NCI-H1930 (cell line): Measurements from ENCODE around the gene CTNND2.

Experiments
- DNase-seq, 2 experiments: peaks; one replicate each; lab custom pipeline; 2025; lab: John Stamatoyannopoulos, UW

The CTNND2 gene

DNA sequence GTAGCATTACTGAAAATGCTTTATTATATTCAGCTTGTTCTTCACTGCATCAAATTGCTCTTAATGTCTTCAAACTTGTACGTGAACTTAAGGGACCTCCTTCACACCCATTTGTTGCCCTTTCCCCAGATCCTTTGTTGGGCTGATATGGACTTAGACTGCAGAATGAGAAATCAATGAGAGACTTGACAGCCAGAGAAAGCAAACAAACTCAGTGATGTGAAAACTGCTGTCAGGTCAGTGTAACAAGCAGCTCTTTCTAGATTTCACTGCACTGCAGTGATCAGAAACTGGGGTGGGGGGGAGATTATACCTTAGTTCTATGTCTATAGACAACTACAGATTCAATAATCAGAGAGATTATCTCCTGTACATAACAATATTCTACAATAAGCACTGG, 652.2 kb downstream of the CTNND2 start:
- no peak for DNase-seq

DNA sequence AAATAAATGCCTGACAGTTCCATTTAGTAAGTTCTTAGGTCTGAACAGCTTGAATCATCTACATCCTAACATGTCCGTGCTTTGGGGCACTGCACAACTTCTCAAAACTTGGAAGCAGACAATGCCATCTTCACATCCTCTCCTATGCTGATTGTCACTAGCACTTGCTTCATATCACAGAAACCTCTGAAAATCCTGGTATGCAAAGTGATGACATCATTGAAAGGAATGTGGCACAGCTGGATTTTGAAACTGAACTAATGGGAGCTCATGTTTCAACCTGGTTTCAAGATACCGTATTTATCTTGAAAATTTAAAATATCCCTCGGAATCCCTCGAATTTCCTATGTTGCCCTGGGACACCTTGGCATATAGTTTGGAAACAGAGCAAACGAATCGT, 653.0 kb downstream of the CTNND2 start:
- DNase-seq = no peak

DNA sequence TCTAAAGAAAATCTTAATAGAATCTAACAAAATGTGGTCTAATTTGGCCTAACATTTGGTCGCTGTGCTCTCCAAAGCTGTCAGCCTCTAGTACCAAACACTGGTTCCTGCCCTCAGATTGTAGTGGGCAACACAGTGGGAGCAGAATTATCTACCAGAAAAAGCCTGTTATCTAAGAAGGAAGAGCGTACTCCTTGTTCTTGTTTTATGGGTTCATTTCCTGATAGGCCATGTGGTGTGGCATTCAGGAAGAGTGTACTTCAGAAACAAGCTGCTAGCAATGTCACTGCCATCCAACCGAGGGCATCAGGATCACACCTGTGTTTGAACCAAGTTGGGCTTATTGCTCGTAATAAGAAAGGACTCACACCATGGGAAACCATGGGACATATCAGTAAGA, 655.3 kb downstream of the CTNND2 start:
- DNase-seq = no peak

DNA sequence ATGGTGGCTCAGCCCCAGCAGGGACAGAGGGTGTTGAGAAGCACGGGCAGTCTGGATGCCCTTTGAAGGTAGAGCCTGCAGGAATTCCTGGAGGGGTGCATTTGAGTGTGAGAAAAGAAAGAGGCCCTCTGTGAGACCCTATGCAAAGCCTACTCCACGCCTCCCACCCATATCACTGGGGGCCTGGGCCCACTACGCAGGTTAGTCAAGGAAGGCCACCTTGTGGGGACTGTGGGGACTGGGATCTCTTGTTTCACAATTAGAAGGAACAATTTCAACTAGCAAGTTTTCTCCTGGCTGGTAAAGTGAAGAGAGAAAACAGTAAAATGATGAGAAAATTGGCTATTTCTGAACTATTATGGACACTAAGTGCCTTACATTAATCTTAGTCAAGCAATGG, 657.0 kb downstream of the CTNND2 start:
- peak in 1 of 2 experiments; percentile 18 for DNase-seq

DNA sequence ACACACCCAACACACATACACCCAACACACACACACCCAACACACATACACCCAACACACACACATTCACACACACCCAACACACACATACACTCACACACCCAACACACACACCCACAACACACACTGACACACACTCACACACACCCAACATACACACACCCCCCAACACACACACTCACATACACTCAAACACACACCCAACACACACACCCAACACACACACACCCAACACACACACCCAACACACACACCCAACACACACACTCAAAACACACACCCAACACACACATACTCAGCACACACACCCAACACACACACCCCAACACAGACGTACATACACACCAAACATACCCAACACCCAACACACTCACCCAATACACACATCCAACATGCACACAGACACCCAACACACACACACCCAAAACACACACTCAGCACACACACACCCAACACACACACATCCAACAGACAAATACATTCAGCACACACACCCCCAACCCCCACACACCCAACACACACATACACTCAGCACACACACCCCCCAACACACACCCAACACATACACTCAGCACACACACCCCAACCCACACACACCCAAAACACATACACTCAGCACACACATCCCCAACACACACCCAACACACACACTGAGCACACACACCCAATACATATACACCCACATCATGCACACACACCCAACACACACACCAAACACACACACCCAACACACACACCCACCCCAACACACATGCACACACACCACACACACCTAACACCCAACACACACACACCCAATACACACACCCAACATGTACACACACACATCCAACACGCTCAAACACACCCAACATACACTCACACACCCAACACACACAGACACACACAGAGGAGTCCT, 663.7 kb downstream of the CTNND2 start:
- DNase-seq = no peak

DNA sequence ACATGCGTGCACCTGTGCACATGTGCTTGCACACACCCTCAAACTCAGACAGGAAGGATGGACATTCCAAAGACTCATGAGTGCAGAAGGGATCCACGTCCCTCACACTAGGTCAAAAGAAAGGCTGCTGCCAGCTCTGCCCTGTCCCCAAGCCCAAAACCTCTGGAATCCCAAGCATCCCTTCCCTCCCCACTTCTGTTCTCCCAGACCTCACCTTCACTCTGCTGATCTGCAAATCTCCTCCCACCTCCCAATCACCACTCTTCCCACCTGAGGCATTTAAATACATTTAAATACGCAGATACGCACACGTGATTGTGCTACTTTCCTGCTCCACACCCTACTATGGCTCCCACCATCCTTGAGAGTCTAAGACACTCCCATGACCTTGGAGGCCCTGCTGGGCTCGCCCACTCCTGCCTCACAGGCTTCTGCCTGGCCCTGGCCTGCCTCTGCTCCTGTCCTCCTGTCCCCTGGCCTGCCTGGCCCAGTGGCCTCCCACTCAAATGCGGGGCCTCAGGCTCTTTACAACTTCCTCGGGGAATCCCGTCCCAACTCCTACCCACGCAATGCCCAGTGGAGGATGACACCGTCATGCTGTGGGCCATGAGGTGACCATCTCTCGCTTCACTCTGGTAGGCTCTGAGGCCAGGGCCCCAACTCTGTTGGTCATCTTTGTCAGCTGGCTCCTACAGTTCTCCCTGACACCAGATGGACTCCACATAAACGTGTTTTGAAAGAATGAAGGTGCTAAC, 664.8 kb downstream of the CTNND2 start:
- DNase-seq = no peak

DNA sequence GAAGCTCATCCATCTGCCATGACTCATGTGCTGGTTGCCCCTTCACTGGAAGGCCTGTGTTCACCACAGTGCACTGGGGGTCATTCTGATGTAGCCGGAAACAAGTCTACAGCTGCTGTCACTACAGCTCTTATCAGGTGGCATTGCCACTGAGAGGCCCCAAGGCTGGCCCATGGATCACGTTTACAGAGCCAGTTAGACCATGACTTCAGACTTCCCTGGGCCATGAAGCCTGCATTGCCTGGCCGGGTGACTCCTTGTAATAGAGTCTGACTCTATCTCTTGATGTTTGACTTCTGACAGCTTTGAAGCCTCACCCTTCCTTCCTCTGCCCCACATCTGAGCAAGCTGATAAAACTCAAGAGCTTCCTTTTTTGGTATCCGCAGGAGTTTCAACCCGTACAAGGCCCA, 669.7 kb downstream of the CTNND2 start:
- no peak for DNase-seq

DNA sequence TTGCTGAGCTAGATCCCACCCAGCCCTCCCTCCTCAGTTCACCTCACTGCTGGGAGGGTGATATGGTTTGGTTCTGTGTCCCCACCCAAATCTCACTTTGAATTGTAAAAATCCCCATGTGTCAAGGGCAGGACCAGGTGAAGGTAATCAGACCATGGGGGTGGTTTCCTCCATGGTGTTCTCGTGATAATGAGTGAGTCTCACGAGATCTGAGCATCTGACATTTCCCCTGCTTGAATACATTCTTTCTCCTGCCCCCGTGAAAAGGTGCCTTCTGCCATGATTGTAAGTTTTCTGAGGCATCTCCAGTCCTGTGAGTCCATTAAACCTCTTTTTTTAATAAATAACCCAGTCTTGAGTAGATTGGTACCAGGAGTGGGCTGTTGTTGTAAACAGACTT, 673.4 kb downstream of the CTNND2 start:
- no peak for DNase-seq

DNA sequence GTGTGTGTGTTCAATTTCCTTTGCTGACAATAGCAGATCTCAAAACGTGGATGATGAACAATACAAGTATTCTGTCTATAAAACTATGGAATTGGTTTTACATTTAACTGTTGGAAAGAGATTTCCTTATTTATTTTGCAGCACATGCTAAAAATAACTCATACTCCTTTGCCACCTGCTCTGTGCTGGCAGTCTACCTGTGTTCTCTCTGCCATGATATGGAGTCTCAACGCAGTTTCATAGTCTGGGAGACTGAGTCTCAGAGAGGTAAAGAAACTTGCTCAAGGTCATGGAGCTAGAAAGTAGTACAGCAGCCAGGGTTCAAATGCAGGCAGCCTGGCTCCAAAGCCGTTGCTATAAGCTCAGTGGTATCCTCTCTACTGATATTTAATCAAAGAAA, 677.2 kb downstream of the CTNND2 start:
- no peak for DNase-seq

DNA sequence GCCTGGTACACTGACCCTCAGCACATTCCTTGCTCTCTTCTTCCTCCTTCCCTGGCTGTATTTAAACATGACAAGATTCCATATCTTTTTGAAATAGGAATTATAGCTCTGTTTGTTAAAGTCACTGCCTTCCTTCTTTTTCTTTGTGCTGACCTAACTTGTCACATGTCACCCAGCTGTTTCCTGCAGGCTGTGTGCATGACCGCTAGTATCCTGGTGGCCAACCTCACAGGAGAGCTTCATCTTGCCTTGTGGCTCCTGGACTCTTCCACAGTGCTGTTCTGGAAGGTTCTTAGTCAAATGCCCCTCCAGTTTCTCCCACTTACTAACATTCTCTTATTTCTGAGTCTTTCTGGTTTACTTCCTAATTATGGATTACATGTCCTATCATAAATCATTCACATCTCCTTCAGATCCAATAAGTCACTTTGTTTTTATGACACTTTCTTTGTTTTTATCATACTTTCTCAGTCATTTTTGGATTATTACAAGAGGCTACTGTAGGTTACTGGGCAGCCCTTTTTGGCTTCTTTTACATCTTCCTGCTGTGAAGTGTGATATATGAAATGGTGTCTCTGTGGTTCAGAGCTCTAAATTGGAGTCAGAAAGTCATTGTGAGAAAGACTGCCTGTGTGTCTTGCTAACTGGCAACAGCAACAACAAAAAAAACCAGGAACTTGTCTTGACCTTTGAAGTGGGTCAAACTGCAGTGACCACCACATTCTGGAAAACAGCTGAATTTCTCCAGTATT, 679.6 kb downstream of the CTNND2 start:
- no peak for DNase-seq

DNA sequence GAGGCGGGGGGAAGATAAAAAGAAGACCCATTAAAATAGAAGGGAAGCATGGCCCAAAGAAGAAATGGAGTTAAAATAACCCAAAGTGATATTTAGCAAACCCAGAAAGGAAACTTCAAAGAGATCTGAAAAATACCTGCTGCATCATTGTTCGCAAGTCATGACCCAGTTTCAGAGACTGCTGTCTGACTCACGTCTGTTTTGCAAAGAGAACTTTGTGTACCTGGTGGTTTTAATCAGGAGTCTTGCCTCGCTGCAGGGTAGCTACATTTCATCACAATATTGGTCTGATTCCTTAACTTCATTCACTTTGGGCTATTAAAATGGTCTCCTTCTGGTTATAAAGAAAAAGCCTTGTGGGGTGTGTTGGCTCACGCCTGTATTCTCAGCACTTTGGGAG, 682.1 kb downstream of the CTNND2 start:
- no peak for DNase-seq

DNA sequence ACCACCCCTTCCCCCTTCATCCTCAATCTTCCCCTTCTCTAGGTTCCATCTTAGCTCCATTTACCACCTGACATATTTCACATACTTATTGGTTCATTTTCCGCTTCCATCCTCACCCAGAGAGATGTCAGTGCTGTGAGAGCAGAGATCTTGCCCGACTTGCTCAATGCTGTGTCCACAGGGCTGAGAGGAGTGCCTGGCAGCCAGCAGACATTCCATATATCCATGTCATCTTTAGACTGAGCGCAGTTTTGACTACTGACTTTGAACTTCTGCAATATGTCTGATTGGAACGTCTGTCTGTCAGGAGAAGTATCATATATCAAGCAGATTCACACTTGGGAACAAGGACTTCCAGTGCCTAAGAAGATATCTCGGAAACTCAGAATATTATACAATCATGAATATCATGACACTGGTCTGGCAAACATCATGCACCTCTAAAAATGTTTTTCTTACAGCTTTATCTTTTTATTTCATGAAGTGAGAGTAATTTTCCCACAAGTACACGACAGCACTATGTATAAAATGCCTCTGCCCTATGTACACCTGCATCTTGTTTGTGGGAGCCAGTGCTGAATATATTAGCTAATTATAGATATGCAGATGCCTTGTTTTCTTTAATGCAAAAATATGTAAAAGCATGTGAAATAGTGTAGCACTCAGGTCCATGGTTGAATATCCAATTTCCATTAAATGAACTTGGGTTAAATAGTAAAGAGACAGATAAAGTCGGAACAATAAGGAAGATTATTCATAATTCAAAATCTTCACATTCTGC, 689.2 kb downstream of the CTNND2 start:
- DNase-seq = no peak

DNA sequence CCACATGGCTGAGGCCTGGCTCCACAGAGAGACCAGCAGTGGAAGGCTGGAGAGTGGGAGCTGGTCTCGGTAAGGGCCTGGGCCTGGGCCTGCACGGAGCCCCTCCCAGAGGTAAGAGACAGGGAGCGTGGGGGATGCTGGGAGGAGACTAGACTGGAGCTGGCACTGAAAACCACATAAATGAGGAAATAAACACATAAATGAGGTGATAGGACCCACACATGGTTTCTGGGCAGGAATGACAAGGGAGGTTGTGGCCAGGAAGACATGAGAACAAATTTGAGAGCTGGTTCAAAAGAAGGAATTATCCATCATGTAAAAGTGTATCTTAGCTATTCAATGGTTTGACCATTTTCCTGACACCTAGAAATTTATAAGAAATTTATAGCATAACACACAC, 691.5 kb downstream of the CTNND2 start:
- no peak for DNase-seq

DNA sequence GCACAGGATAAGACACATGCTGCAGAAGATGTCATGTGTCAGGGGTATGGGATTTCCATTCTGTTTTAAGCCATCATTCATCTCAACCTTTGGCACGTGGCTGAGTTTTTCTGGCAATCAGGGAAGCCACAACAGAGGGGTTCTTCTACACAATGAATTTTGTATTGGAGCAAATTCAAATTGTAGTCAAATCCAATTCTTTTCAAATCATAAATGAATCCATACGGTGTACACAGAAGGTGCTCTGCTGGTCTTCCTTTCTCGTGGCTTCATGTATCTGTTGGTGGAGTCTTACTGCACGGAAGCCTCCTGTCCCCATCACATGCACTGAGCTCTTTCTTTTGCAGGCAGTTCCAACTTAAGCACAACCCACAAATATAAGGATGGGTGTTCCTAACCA, 706.5 kb downstream of the CTNND2 start:
- no peak for DNase-seq

DNA sequence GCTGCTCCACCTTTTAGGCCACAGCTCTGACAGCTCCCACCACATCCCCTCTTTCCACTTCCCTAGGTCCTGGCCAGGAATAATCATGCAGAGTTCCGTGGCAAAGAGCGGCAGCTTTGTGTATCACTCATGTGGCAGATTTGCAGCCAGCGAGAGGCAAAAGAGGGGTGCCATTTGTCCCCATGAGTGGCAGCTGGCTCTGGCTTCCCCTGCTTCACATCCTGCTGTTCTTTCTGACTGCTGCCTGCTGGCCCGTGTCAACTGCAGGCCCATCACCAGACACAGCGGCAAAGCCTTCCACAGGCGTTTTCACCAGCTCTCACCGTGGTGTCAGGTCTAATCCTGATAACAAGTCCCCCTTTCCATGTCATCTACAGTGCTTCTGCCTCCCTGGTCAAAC, 712.6 kb downstream of the CTNND2 start:
- no peak for DNase-seq

DNA sequence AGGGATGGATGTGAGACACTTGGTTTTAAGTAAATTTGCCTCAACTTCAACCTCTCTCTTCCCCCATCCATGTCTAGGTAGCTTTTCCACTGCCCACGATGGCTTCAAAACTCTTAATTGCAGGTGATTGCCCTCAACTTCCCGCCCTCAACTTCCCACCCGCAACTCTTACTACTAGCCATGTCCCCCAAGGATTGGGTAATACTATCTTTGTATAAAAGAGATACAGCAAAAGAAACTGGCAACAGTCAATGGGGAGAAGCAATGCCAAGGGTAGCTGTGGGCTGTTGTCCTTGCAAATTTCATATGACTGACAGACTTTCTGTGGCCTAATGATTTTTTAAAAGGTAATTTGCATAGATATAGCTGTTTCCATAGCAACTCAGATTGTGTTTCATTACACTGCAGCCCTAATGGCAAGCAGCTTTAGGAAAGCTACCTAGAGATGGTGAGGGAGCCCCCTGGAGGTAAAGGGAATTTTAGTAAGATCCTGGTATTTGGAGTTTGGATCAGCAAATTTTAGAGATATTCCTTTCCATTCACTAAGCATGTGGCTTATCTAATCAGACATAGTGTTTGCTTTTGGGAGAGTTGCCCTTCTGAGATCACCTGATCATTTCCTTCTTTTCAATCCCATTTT, 721.7 kb downstream of the CTNND2 start:
- DNase-seq = peak; percentile 34 to 39

DNA sequence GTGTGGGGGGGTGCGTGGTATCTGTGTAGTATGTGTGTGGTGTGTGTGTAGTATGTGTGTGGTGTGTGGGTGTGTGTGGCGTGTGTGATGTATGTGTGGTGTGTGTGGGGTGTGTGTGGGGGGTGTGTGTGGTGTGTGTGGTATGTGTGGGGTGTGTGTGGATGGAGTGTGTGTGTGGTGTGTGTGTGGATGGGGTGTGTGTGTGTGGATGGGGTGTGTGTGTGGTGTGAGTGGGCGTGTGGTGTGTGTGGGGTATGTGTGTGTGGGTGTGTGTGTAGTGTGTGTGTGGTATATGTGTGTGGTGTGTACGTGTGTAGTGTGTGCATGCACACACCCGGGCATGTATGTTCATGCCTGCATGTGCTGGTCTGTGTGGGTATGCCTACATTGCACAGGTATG, 722.3 kb downstream of the CTNND2 start:
- no peak for DNase-seq

DNA sequence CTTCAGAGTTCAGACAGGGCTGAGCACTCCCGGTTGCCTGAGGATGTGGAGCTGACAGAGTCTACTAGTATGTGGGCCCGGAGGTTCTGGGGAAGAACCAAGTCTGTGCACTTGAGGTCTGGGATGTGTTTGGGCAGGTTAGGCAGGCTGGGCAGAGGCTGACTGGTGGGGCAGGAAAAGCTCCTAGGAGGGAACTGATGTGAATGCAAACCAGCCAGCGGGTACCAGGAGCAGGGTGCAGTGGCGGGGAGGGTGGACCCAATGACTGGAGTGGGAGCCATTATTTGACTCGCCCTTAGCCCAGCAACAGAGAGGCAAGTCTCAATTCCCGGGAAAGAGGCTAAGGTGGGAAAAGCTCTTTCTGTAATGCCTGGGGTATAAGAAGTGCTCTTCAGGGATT, 723.4 kb downstream of the CTNND2 start:
- DNase-seq = no peak

DNA sequence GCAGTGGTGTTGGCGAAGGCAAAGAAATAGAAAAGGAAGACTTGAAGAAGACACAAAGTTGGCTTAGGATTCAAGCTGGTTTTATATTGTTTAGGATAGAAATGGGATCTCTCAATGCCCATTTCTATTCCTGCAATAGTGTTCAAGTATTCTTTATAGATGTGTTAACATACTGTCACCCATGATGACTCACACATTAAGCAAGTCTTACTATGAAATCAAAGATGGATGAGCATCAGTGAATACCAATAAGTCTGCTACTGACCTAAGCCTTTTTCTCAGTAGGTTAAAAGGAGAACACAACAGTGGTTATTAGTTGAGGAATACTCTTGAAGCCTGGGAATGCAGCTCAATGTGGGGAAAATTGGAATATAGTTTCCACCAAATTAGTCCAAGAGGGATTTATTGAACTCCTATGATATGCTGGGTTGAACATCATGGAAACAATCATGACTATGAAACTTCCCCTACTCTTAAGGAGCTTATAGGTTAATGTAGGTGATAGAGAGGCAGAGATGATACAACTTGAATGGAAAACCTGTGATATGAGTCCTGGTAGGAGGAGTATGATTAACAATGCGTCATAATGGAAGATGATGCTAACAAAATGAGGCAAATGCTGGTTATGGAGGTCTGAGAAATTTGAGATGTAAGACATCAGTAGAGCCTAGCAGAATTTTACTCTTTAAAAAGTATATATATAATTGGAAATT, 726.1 kb downstream of the CTNND2 start:
- DNase-seq = no peak

DNA sequence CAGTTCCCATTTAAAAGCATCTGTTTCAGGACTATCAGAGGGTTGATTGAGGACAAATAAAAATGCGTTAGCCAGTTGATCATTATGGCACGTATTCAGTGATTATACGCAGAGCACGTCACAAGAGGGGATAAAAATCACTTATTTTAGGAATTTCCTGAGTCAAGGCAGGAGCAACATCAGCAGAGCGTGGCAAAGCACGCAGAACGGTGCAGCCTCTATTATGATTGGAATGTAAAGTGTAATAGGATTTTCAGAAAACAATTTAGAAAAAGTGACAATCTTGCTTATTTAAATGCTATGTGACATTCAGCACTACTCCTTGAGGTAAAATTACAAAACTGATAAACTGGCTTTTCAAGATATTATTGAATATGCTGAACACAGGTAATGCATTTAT, 729.7 kb downstream of the CTNND2 start:
- DNase-seq = no peak

DNA sequence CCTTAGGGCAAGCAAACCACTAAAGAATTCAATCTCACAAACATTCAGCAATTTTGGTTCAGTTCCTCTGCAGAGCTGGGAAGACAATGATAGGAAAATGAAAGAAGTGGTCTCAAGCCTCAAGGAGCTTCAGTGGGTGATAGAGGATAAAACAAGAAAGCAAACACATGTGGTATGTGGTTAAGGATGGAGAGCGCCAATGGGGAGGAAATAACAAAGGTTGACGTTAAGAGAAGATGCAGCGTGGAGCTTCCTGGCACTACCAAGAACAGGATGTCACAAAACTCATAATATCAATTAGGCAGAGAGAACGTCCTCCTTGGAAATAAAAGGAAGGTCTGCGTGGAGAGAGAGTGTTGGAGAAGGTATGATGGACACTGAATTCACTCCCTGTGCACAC, 731.8 kb downstream of the CTNND2 start:
- DNase-seq = no peak
